Endothelial cell (in vitro differentiated cells): ENCODE measurements around the gene CTDP1. TPM values are rescaled to one million over a fixed set of nuclear protein-coding genes. Genes with fewer than 3 reads are reported as not detected.

Experiments used
- DNase-seq: peaks from one replicate; pipeline ENCODE4 v3.0.0; 2021; ENCODE audit warnings: low spot score
- H3K27ac Mint-ChIP-seq: one replicate; pipeline ENCODE4 v1.8.0; 2021; ENCODE audit warnings: mixed read lengths, inconsistent platforms; ENCODE audit not compliant: unreplicated experiment
- H3K27me3 Mint-ChIP-seq: one replicate; pipeline ENCODE4 v1.8.0; 2021; ENCODE audit warnings: mild to moderate bottlenecking, moderate library complexity, mixed read lengths, inconsistent platforms; ENCODE audit not compliant: unreplicated experiment
- H3K36me3 Mint-ChIP-seq: one replicate; pipeline ENCODE4 v1.8.0; 2021; ENCODE audit warnings: mild to moderate bottlenecking, low read depth, mixed read lengths, inconsistent platforms; ENCODE audit not compliant: unreplicated experiment
- H3K4me1 Mint-ChIP-seq: one replicate; pipeline ENCODE4 v1.8.0; 2021; ENCODE audit warnings: mild to moderate bottlenecking, mixed read lengths, inconsistent platforms; ENCODE audit not compliant: unreplicated experiment
- H3K4me3 Mint-ChIP-seq: one replicate; pipeline ENCODE4 v1.8.0; 2021; ENCODE audit warnings: mild to moderate bottlenecking, mixed read lengths, inconsistent platforms; ENCODE audit not compliant: unreplicated experiment
- H3K9me3 Mint-ChIP-seq: one replicate; pipeline ENCODE4 v1.8.0; 2021; ENCODE audit warnings: mixed read lengths, inconsistent platforms; ENCODE audit not compliant: unreplicated experiment
- long read RNA-seq: library from polyadenylated mRNA; unstranded; transcript quantifications from one replicate; pipeline ENCODE4 v2.0.0, GENCODE V29; 2020; ENCODE audit not compliant: unreplicated experiment
- total RNA-seq: library from RNA; stranded (reverse); fragmentation: NEBNext Ultra II Directional; extraction: Animal tissue kit (Norgen Biotek cat#: 25700); gene quantifications from one replicate; pipeline ENCODE4 v1.2.1, GENCODE V29; 2021; ENCODE audit not compliant: unreplicated experiment
- TF ChIP-seq, protein P1 (sequence below): fragments of 200-600 bp; sonication (generic); IDR thresholded peaks from one replicate; pipeline ENCODE4 v1.5.0; 2021; ENCODE audit warnings: antibody characterized with exemption; ENCODE audit not compliant: unreplicated experiment

Gene CTDP1, protein sequence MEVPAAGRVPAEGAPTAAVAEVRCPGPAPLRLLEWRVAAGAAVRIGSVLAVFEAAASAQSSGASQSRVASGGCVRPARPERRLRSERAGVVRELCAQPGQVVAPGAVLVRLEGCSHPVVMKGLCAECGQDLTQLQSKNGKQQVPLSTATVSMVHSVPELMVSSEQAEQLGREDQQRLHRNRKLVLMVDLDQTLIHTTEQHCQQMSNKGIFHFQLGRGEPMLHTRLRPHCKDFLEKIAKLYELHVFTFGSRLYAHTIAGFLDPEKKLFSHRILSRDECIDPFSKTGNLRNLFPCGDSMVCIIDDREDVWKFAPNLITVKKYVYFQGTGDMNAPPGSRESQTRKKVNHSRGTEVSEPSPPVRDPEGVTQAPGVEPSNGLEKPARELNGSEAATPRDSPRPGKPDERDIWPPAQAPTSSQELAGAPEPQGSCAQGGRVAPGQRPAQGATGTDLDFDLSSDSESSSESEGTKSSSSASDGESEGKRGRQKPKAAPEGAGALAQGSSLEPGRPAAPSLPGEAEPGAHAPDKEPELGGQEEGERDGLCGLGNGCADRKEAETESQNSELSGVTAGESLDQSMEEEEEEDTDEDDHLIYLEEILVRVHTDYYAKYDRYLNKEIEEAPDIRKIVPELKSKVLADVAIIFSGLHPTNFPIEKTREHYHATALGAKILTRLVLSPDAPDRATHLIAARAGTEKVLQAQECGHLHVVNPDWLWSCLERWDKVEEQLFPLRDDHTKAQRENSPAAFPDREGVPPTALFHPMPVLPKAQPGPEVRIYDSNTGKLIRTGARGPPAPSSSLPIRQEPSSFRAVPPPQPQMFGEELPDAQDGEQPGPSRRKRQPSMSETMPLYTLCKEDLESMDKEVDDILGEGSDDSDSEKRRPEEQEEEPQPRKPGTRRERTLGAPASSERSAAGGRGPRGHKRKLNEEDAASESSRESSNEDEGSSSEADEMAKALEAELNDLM
- total RNA-seq: 34.2 TPM
- long read RNA-seq, full-length matches to known transcripts: 3 of 8 reads
- long read RNA-seq, partial matches to known transcripts: 2 of 8 reads
- long read RNA-seq, other reads (novel, unspliced or antisense): 3 of 8 reads

DNA sequence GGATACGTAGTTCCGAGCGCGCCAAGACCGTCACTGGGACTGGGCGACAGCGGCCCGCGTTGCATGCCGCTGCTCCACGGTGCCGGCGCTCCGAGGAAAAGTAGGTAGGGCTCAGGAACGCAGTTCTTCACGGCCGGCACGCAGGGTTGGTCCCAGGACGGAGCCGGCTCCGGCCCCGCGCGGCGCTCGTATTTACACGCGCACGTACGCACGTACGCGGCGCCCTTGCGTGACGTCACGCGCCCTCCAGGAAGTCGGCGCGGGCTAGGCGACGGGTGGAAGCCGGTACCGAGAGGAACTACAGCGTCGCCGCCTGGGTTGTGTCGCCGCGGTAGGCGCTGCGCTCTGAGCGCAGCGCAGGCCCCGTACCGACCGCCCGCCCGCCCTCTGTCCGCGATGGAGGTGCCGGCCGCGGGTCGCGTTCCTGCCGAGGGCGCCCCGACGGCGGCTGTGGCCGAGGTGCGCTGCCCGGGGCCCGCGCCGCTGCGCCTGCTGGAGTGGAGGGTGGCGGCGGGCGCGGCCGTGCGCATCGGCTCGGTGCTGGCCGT is at the start of gene CTDP1:
Gene CTDP1 (plus strand): TSS at position 252 of the 548 bp plus-strand sequence. CDS start 145 bp downstream, at position 397.
- Mint-ChIP-seq H3K27me3 (peaks cover 13% of the 10 kb centered on the region), H3K4me3 (peak within 1 kb of the TSS; percentile 93), H3K4me1 (peaks cover 14% of the 10 kb centered on the region), H3K36me3 (no peaks in the 10 kb centered on the region), H3K9me3 (no peaks in the 10 kb centered on the region), H3K27ac (peak within 1 kb of the TSS; percentile 88)
- TF ChIP-seq, protein P1, sequence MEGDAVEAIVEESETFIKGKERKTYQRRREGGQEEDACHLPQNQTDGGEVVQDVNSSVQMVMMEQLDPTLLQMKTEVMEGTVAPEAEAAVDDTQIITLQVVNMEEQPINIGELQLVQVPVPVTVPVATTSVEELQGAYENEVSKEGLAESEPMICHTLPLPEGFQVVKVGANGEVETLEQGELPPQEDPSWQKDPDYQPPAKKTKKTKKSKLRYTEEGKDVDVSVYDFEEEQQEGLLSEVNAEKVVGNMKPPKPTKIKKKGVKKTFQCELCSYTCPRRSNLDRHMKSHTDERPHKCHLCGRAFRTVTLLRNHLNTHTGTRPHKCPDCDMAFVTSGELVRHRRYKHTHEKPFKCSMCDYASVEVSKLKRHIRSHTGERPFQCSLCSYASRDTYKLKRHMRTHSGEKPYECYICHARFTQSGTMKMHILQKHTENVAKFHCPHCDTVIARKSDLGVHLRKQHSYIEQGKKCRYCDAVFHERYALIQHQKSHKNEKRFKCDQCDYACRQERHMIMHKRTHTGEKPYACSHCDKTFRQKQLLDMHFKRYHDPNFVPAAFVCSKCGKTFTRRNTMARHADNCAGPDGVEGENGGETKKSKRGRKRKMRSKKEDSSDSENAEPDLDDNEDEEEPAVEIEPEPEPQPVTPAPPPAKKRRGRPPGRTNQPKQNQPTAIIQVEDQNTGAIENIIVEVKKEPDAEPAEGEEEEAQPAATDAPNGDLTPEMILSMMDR: peak; percentile 14
- DNase-seq: peak; percentile 79

DNA sequence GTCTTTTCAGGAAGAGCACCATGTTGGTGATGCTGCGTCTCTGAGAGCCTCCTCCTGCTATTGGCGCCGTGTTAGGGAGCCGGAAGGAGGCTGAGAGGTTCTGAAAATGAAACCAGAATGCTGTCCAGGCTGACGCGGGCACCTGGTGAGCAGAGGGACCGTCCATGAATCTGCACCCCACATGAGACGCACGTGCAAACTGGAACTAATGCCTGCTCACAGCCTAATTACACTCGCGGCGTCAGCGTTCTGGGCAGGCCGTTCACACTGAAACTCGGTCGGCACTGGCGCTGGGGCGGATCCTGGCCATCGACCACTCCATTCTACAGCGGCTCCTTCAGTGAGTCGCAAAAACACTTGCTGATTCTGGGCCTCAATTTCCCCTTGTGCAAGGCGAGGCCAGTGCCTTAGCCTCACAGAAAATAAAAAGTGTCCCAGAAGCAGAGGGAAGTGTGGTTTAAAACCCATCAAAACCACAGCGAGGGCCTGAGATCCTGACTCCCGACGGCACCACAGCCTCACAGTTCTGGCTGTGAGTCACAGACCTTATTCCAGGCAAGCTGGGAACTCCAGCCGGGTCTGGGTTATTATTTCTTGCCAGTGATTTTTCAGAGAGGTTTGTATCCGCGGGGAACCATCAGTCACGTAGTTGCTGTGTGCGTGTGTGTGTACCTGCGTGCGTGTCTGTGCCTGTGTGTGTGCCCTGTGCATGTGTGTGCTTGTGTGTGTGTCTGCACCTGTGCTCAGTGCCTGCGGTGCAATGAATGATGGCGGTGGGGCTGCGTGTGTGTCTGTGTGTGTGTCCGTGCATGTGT is 49.1 kb upstream of the CTDP1 start:
- no peak overlapping the region for H3K4me3 Mint-ChIP-seq
- TF ChIP-seq, protein P1: no peak
- no peak overlapping the region for H3K27ac Mint-ChIP-seq
- H3K4me1 Mint-ChIP-seq: peaks cover 9% of the 10 kb centered on the region
- H3K9me3 Mint-ChIP-seq: peaks cover 7% of the 10 kb centered on the region
- H3K27me3 Mint-ChIP-seq: peaks cover 17% of the 10 kb centered on the region
- peaks cover 16% of the 10 kb centered on the region for H3K36me3 Mint-ChIP-seq
- no peak for DNase-seq

DNA sequence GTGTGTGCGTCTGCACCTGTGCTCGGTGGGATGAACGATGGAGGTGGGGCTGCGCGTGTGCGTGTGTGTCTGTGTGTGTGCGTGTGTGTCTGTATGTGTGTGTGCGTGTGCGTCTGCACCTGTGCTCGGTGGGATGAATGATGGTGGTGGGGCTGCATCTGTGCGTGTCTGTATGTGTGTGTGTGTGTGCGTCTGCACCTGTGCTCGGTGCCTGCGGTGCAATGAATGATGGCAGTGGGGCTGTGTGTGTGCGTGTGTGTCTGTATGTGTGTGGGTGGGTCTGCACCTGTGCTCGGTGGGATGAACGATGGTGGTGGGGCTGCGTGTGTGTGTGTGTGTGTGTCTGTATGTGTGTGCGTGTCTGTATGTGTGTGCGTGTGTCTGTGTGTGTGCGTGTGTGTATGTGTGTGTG is 48.5 kb upstream of the CTDP1 start:
- Mint-ChIP-seq H3K4me1 (peaks cover 7% of the 10 kb centered on the region), H3K9me3 (peaks cover 7% of the 10 kb centered on the region), H3K4me3 (no peak overlapping the region), H3K27ac (no peak overlapping the region), H3K36me3 (peaks cover 14% of the 10 kb centered on the region), H3K27me3 (peaks cover 15% of the 10 kb centered on the region)
- no peak for DNase-seq
- TF ChIP-seq, protein P1: no peak

DNA sequence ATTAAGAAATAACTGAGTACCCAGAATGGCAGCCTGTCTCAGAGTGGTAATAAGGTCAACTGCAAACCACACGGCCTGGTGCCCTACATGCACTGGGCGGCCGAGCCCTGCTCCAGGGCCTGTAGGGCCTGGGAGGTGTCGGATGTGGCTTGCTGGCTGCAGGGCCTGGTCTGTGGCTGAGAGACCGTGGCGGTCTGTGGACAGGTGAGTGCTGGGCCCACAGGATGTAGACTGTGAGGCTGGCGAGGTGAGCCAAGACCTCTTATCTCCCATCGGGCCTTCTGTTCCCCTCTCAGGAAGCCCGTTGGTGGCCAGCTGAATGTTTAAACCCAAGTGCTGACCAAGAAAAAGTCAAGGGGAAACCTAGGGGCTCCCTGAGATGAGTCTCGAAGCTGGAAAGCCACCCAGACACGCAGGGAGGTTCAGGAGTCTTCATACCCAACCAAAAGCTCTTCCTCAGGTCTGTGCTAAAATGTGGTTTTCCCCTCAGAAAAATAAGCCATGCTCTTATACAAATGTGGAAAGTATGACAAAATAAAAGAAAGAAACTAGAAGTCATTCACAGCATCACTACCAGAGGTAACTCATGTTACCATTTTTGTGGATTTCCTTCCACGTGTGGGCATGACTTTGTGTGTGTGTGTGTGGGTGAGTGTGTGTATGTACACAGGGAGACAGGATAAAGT is 47.7 kb upstream of the CTDP1 start:
- Mint-ChIP-seq H3K36me3 (peaks cover 14% of the 10 kb centered on the region), H3K27ac (no peak overlapping the region), H3K27me3 (peaks cover 15% of the 10 kb centered on the region), H3K4me3 (no peak overlapping the region), H3K9me3 (peaks cover 7% of the 10 kb centered on the region), H3K4me1 (peaks cover 5% of the 10 kb centered on the region)
- TF ChIP-seq, protein P1: no peak
- no peak for DNase-seq
